K562 (cell line): ENCODE results near the gene ARPC1A. TPM values are rescaled to one million over a fixed set of nuclear protein-coding genes. Genes with fewer than 3 reads are reported as not detected.

Source experiments
- ARHGAP35 ChIP-seq: fragments of 450-650 bp; IDR thresholded peaks from 2 replicates; pipeline ENCODE4 v1.6.1; 2018; ENCODE audit not compliant: partially characterized antibody
- BACH1 ChIP-seq: fragments of 200-800 bp; sonication (Bioruptor generic); IDR thresholded peaks from 2 replicates; pipeline ENCODE4 v1.6.1; 2016; ENCODE audit warnings: missing genetic modification characterization, missing compliant biosample characterization
- CBFA2T3 ChIP-seq: fragments of 450-650 bp; IDR thresholded peaks from 2 replicates; pipeline ENCODE4 v1.6.1; 2017
- CCNT2 ChIP-seq: IDR thresholded peaks from 2 replicates; pipeline ENCODE4 v1.6.1; 2011; ENCODE audit warnings: borderline replicate concordance, low read depth, mild to moderate bottlenecking, moderate library complexity, mixed read lengths, low read length; ENCODE audit not compliant: insufficient read length; ENCODE audit errors: extremely low read depth
- CHD1 ChIP-seq: fragments of 200-600 bp; sonication (generic); IDR thresholded peaks from one replicate; pipeline ENCODE4 v1.6.1; 2012; ENCODE audit warnings: mild to moderate bottlenecking, moderate library complexity, low read length, inconsistent platforms
- ELF2 ChIP-seq: fragments of 250-450 bp; sonication (Bioruptor Pico); IDR thresholded peaks from 2 replicates; pipeline ENCODE4 v1.5.0; 2021; ENCODE audit warnings: mild to moderate bottlenecking
- ETV1 ChIP-seq: fragments of 450-650 bp; conservative IDR thresholded peaks from 2 replicates; pipeline ENCODE4 v1.6.1; 2016; ENCODE audit warnings: missing genetic modification characterization, control low read depth, low read depth, missing compliant biosample characterization
- LCOR ChIP-seq: sonication (generic); formaldehyde crosslinking; IDR thresholded peaks from 2 replicates; pipeline ENCODE4 v1.8.0; 2022; ENCODE audit warnings: mild to moderate bottlenecking, missing genetic modification reagents
- MAFK ChIP-seq: IDR thresholded peaks from 2 replicates; pipeline ENCODE4 v1.6.1; 2011; ENCODE audit warnings: low read length, improper control_type of control experiment
- MAZ ChIP-seq, 2 experiments: fragments of 450-650 bp in 1 of 2; sonication (generic) in 1 of 2; formaldehyde crosslinking; IDR thresholded peaks in 1 of 2; conservative IDR thresholded peaks in 1 of 2; 2 replicates each; pipeline versions ENCODE4 v1.4.0 to v1.5.0; 2020; ENCODE audit warnings: mild to moderate bottlenecking in 1 of 2, missing genetic modification reagents in 1 of 2
- NUFIP1 ChIP-seq: fragments of 450-650 bp; IDR thresholded peaks from 2 replicates; pipeline ENCODE4 v1.6.1; 2018; ENCODE audit not compliant: partially characterized antibody
- RB1 ChIP-seq: fragments of 450-650 bp; IDR thresholded peaks from 2 replicates; pipeline ENCODE4 v1.6.1; 2017; ENCODE audit warnings: low read depth, mild to moderate bottlenecking
- SP1 ChIP-seq: sonication (generic); formaldehyde crosslinking; IDR thresholded peaks from 2 replicates; pipeline ENCODE4 v1.8.1; 2022; ENCODE audit warnings: mild to moderate bottlenecking, missing genetic modification reagents
- THAP12 ChIP-seq: fragments of 250-450 bp; sonication (Bioruptor Pico); IDR thresholded peaks from 2 replicates; pipeline ENCODE4 v1.9.0; 2021; ENCODE audit warnings: mild to moderate bottlenecking, inconsistent platforms
- TSC22D4 ChIP-seq: fragments of 450-650 bp; IDR thresholded peaks from 2 replicates; pipeline ENCODE4 v1.6.1; 2016; ENCODE audit warnings: missing genetic modification characterization, missing biosample characterization, control low read depth
- YY1 ChIP-seq, 3 experiments: IDR thresholded peaks; 2 replicates each; pipeline ENCODE4 v1.6.1; 2011; ENCODE audit warnings: low read length in 2 of 3, mild to moderate bottlenecking in 2 of 3, moderate library complexity in 2 of 3, borderline replicate concordance in 1 of 3, control low read depth in 1 of 3, low read depth in 1 of 3; ENCODE audit not compliant: insufficient read depth in 3 of 3, insufficient replicate concordance in 2 of 3, control insufficient read depth in 1 of 3, insufficient read length in 1 of 3; ENCODE audit errors: extremely low read depth in 1 of 3
- ZBTB9 ChIP-seq: fragments of 450-650 bp; formaldehyde crosslinking; IDR thresholded peaks from 2 replicates; pipeline ENCODE4 v1.4.0; 2020; ENCODE audit warnings: mild to moderate bottlenecking, moderate library complexity
- polyA plus RNA-seq, 8 experiments: library from polyadenylated mRNA; depleted of rRNA in 4 of 8; stranded (reverse) in 5 of 8; unstranded in 3 of 8; fragments of >200 nt; fragmentation: Nextera tagmentation in 2 of 8; fragmentation: Illumina TruSeq in 1 of 8; extraction: Ambion mirVana in 2 of 8; extraction: Trizol in 1 of 8; gene quantifications; 2 replicates each; pipeline versions ENCODE4 v1.2.1 to v1.2.3, GENCODE V29; 2011 to 2014; ENCODE audit warnings: inconsistent platforms in 1 of 8, missing spikeins in 1 of 8
- total RNA-seq, 7 experiments: library from RNA; depleted of rRNA in 6 of 7; stranded (reverse); fragments of >200 nt in 6 of 7; fragmentation: Illumina TruSeq in 2 of 7; extraction: Trizol in 2 of 7; gene quantifications; 2 replicates each; pipeline versions ENCODE4 v1.2.1 to v1.2.3, GENCODE V29; 2011 to 2021; ENCODE audit warnings: low replicate concordance in 1 of 7

The ARPC1A gene
- total and polyA plus RNA-seq, 9 of the 15 experiments (the other 6 are each of a cell fraction or from before 2014, with no cell fraction given), result 39.5 to 151 (median 86.1) TPM

GRCh38 chr7:99325592-99326407, at the start of gene ARPC1A (continued):
- TF ChIP-seq ZBTB9 (CRISPR knock-in tag) (peak; percentile 62; the same call in 1 of the 2 replicates), NUFIP1 (peak; percentile 49), CCNT2 (peak; percentile 87), CHD1 (no peak), CBFA2T3 (peak; percentile 15; the same call in 1 of the 2 replicates), ARHGAP35 (no peak), TSC22D4 (tag) (no peak), MAFK (no peak), SP1 (0 out of 2 replicates have a peak, but pooled peaks have one; percentile 65), MAZ (CRISPR knock-in tag; conservative IDR thresholded peaks at IDR 0.05 in 1 of 2, IDR thresholded peaks at IDR 0.05 in 1 of 2) (peak; percentile 83 to 90), LCOR (CRISPR knock-in tag) (peak; percentile 85; the same call in 1 of the 2 replicates), YY1 (IDR thresholded peaks at IDR 0.05; ENCODE audit: borderline replicate concordance in 1 of 3, control insufficient read depth in 1 of 3, extremely low read depth in 1 of 3, insufficient read depth in 3 of 3, insufficient read length in 1 of 3, insufficient replicate concordance in 2 of 3, low read depth in 1 of 3, low read length in 2 of 3) (peak in 2 of 3 experiments; percentile 49 to 62), BACH1 (tag) (no peak), ETV1 (tag) (no peak), THAP12 (CRISPR knock-in tag) (peak; percentile 79), ELF2 (peak; percentile 96), RB1 (peak; percentile 93)
